ENCODE measurements around the gene VWDE.
"Not testable (repeated sequence)": the region's sequence is repeated elsewhere in the genome, so short reads cannot be mapped to it uniquely, and the experiment has no call there.

The VWDE gene

GRCh38 chr7:12403287-12404181 lies at the start of gene VWDE:
Gene VWDE, minus strand, starts transcription at chr7:12403865. Its CDS starts 149 bp downstream, at chr7:12403716.
- DNase-seq (ENCODE audit: low spot score), result peak; percentile 96

DNA sequence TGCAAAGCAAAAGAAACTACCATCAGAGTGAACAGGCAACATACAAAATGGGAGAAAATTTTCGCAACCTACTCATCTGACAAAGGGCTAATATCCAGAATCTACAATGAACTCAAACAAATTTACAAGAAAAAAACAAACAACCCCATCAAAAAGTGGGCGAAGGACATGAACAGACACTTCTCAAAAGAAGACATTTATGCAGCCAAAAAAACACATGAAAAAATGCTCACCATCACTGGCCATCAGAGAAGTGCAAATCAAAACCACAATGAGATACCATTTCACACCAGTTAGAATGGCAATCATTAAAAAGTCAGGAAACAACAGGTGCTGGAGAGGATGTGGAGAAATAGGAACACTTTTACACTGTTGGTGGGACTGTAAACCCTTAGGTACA lies 49.5 kb upstream of the VWDE start:
- not testable (repeated sequence) for DNase-seq (ENCODE audit: low spot score)

GRCh38 chr7:12450615-12451014 lies 47.0 kb upstream of the VWDE start:
- no peak for DNase-seq (ENCODE audit: low spot score)

GRCh38 chr7:12444785-12445184 lies 41.1 kb upstream of the VWDE start:
- no peak for DNase-seq (ENCODE audit: low spot score)

GRCh38 chr7:12440229-12440628 lies 36.6 kb upstream of the VWDE start:
- DNase-seq (ENCODE audit: low spot score), result no peak

- no peak for DNase-seq (ENCODE audit: low spot score)
Observed at GRCh38 chr7:12436896-12437535, 33.4 kb upstream of the VWDE start.

DNA sequence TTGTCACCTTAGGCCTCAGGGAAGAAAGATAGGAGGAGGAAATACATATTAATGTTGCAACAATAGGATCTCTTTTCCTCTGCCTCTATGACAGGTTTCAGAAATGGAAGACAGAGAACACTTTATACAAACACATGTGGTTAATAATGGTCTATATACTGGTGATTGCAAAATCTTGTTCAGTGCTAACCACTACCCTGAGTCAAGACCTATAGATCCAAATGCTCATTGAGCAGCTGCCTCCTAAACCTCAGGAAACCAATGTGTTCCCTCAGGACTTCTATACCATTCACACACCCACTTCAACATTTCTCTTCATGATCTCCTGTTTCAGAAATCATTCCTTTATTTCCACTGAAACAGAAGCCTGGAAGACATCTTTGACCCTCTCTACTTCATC lies 32.5 kb upstream of the VWDE start:
- no peak for DNase-seq (ENCODE audit: low spot score)

GRCh38 chr7:12434012-12434642 lies 30.5 kb upstream of the VWDE start:
- DNase-seq (ENCODE audit: low spot score), result peak; percentile 37

DNA sequence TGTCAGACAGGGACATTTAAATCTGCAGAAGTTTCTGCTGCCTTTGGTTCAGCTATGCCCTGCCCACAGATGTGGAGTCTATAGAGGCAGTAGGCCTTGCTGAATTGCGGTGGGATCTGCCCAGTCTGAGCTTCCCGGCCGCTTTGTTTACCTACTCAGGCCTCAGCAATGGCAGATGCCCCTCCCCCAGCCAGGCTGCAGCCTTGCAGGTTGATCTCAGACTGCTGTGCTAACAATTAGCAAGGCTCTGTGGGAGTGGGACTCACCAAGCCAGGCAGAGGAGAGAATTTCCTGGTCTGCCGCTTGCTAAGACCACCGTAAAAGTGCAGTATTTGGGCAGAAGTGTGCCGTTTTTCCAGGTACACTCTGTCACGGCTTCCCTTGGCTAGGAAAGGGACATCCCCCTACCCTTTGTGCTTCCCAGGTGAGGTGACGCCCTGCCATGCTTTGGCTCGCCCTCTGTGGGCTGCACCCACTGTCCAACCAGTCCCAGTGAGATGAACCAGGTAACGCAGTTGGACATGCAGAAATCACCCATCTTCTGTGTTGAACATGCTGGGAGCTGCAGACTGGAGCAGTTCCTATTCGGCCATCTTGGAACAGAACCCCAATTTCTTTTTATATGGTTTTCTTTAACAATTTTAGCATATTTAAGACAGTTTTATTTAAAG lies 28.4 kb upstream of the VWDE start:
- peak; percentile 46 for DNase-seq (ENCODE audit: low spot score)

DNA sequence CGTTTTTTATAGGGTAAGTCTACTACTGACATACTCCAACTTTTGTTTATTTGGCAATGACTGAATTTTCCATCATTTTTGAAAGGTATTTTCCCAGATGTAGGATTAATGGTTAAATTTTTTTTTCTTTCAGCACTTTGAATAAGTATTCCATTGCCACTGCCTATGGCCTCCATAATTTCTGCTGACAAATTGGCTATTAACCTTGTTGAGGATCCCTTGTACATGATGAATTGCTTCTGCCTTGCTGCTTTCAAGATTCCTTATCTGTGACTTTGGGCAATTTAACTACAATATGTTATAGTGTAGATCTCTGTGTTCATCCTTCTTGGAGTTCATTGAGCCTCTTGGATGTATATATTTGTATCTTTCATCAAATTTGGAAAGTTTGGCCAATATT lies 21.6 kb upstream of the VWDE start:
- no peak for DNase-seq (ENCODE audit: low spot score)

DNA sequence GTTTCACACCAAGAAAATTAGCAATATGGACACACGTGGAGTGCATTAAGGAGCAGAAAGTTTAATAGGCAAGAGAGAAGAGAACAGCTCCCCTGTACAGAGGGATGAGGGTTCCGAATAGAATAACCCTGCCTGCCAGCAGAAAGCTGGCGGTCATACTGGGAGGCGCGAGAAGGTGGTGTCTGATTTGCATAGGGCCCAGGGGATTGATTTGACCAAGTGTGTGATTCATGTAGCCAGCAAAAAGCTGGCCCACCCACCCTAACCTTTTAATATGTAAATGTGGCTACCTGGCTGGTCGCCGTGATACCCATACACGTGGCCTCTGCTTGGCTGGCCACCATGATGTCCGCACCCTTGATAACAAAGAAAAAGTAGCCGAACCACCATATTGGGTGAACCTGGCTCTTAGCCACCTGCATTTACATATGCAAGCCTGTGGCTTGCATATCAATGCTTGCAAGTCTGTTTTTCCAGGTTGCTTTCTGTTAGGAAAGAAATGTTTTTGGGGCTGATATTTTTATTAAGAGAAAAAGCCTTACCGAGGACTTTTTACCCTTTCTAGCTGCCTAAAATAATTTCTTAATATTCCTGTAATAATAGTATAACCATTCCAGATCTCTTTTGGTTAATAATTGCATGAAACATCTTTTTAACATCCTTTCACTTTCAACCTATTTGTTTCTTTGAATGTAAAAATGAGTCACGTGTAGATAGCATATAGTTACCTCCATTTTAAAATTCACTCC lies 20.5 kb upstream of the VWDE start:
- DNase-seq (ENCODE audit: low spot score), result no peak

DNA sequence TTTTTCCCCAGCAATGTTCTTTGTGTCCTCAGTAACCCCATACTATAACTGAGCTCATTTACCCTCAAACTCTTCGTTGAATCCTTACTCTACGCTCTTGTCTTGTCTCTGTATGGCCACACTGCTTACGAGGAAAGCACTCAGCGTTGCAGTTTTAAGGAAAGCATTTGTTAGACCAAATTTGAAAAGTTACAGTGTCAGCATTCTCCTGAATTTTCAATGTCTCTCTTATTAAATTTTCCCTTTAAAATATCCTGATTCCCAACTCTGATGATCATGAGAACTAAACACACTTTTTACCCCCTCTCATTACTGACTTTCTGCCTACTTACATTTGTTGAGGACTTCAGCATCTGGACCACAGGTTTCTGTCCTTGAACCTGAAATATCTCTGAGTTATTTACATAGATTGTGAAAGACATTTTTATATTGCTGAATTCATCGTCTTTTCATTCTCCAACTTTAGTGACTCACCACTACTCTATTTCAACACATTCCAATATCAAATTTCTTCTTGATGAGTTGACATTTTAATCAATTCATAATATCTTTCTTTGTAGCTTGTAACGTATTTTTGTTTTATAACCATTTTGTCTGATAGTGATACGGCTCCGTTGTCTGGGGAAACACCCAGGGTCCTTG lies 19.8 kb upstream of the VWDE start:
- no peak for DNase-seq (ENCODE audit: low spot score)

- DNase-seq (ENCODE audit: low spot score), result no peak
Observed at GRCh38 chr7:12422554-12423320, 19.1 kb upstream of the VWDE start.

GRCh38 chr7:12418452-12418851 lies 14.8 kb upstream of the VWDE start:
- DNase-seq (ENCODE audit: low spot score), result no peak

DNA sequence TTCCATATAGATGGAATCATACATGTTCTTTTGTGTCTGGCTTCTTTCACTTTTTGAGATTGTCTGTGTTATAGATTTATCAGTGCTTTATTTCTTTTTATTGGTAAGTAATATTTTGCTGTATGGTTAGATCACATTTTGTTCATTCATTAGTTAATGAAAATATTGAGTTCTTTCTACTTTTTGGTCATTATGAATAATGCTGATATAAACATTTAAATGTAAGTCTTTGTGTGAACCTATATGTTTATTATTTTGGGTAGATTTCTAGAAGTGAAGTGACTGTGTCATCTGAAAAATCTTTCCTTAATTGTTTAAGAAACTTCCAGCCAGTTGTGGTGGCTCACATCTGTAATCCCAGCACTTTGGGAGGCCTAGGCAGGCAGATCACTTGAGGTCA lies 11.4 kb upstream of the VWDE start:
- no peak for DNase-seq (ENCODE audit: low spot score)

DNA sequence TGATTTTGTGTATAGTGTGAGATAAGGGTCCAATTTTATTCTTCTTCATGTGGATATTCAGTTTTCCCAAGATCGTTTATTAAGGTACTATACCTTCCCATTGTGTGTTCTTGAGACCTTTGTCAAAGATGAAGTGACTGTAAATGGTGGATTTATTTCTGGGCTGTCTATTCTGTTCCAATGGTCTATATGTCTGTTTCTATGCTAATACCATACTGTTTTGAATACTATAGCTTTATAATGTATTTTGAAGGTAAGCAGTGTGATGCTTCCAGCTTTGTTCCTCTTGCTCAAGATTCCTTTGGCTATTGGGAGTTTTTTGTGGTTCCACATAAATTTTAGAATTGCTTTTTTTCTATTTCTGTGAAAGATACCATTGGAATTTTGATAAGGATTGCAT lies 8.7 kb upstream of the VWDE start:
- no peak for DNase-seq (ENCODE audit: low spot score)

GRCh38 chr7:12410523-12410922 lies 6.9 kb upstream of the VWDE start:
- DNase-seq (ENCODE audit: low spot score), result no peak

- DNase-seq (ENCODE audit: low spot score), result no peak
Observed at GRCh38 chr7:12409097-12409711, 5.5 kb upstream of the VWDE start.

GRCh38 chr7:12407652-12408051 lies 4.0 kb upstream of the VWDE start:
- DNase-seq (ENCODE audit: low spot score), result not testable (repeated sequence)

DNA sequence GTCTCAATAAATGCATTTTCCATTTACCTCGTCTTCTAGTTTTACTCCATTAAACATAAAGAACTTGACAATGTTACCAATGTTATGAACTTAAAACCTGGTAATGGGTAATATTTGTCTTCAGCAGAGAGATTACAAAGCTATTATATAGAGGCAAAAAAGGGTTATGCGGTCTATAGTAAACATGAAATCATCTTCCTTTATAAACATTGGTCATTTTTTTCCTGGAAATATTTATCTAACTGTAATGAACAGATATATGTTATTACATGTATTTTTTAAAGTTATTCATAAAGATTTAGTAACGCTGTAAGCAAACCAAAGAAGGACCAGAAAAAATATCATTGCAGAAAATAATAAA lies 1.3 kb downstream of the VWDE start:
- no peak for DNase-seq (ENCODE audit: low spot score)

Measured in SW480 (cell line).